ENCODE measurements around the gene TMEM198.

TMEM198 gene

GRCh38 chr2:219520079-219520478 lies 23.7 kb upstream of the TMEM198 start:
- no peaks in the 10 kb centered on the region for H3K9me3 ChIP-seq (ENCODE audit: low read length)
- peaks cover 16% of the 10 kb centered on the region for H3K4me1 ChIP-seq (ENCODE audit: insufficient read depth, low read length)
- H3K36me3 ChIP-seq (ENCODE audit: insufficient read depth, low read length): no peaks in the 10 kb centered on the region
- H3K4me3 ChIP-seq (ENCODE audit: low read depth in 1 of 2, low read length in 2 of 2): no peak overlapping the region
- H3K27ac ChIP-seq (ENCODE audit: low read depth, low read length): no peak overlapping the region
- peaks cover 6 to 17% of the 10 kb centered on the region in 2 donors for H3K27me3 ChIP-seq (ENCODE audit: control insufficient read depth in 1 of 2, insufficient read depth in 2 of 2, low read length in 2 of 2)
- H3K9ac ChIP-seq (ENCODE audit: low read length): no peak overlapping the region

GRCh38 chr2:219521066-219521880 lies 22.6 kb upstream of the TMEM198 start:
- peak overlapping the region; percentile 49 for H3K27ac ChIP-seq (ENCODE audit: low read depth, low read length)

DNA sequence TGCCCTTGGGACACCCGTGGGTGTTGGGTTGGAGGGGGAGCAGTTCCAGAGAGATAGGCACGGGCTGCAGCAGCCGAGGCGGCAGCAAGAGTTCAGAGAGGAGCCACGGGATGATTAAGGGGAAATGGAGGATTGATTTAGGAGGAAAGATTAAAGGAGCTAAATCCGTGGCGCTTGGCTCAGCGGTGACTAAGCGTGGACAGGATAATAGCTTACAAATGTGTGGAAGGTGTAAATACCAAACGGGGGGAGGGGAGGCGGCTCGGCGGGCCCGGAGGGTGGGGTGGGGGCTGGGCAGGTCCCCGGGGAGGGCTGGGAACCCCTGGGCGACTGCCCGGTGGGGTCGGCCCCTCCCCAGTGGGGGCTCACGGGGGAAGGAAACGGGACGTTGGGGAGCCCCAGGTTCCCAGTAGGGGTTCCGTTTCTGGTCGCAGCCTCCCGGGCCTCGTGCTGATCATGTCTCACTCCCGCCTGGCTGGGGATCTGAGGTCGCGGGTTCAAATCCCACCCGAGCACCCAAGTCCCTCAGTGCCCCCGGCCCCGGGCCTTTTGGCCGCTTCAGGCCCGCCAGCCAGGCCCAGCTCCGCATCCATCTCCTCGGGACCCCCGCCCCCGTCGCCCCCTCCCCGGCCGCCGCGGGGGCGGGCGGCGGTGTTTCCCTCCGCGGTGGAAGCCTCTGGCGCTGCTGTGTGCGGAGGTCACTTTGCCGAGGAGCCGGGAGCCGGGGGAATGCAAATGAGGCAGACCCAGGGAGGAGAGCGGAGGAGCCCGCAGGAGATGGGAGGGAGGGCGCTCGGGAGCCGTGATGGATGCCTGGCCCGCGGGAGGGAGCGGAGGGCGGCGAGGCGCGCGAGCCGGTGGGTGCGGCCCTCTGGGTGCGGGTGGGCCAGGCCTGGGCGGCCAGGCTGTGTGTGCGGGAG lies 21.5 kb upstream of the TMEM198 start:
- Histone ChIP-seq H3K4me3 (ENCODE audit: low read depth in 1 of 2, low read length in 2 of 2) (peak overlapping the region; percentile 21 to 23), H3K4me1 (ENCODE audit: insufficient read depth, low read length) (peaks cover 16% of the 10 kb centered on the region), H3K9me3 (ENCODE audit: low read length) (no peaks in the 10 kb centered on the region), H3K9ac (ENCODE audit: low read length) (no peak overlapping the region), H3K27me3 (ENCODE audit: control insufficient read depth in 1 of 2, insufficient read depth in 2 of 2, low read length in 2 of 2) (peaks cover 6 to 17% of the 10 kb centered on the region in 2 donors), H3K27ac (ENCODE audit: low read depth, low read length) (peak overlapping the region; percentile 57), H3K36me3 (ENCODE audit: insufficient read depth, low read length) (no peaks in the 10 kb centered on the region)

More at GRCh38 chr2:219521066-219521880, 22.6 kb upstream of the TMEM198 start:
- H3K9me3 ChIP-seq (ENCODE audit: low read length): no peaks in the 10 kb centered on the region
- no peak overlapping the region for H3K9ac ChIP-seq (ENCODE audit: low read length)
- H3K36me3 ChIP-seq (ENCODE audit: insufficient read depth, low read length): no peaks in the 10 kb centered on the region
- peaks cover 6 to 17% of the 10 kb centered on the region in 2 donors for H3K27me3 ChIP-seq (ENCODE audit: control insufficient read depth in 1 of 2, insufficient read depth in 2 of 2, low read length in 2 of 2)
- H3K4me1 ChIP-seq (ENCODE audit: insufficient read depth, low read length): peaks cover 16% of the 10 kb centered on the region
- no peak overlapping the region for H3K4me3 ChIP-seq (ENCODE audit: low read depth in 1 of 2, low read length in 2 of 2)

DNA sequence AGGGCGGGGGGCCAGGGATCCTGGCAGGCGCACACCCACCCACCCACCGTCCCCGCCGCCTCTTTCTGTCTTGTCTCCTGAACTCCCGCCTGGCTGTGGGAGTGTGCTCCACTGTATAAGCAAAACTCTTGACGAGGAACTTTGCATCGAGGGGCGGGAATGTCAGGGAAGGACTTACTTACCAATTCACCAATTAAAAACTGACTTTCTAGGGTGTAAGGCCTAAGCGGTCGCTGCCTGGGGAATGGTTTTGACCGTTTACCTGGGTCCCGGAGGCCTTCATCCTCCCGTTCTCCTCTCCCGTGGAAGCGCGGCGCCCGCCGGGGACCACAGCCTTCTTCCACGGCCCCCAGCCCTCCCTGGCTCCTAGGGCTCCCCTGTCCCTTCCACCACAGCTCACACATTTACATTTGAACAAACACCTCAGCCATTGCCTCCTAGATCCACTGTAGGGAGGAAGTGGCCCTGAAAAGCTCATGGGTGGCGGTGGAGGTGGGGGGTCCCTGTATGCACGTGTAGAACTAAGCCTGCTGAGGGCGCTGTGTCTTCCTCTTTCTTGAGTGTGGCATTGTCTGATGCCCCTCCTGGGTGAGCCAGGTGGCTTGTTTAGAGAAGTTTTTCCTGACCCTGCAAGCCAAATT lies 20.7 kb upstream of the TMEM198 start:
- peaks cover 6 to 17% of the 10 kb centered on the region in 2 donors for H3K27me3 ChIP-seq (ENCODE audit: control insufficient read depth in 1 of 2, insufficient read depth in 2 of 2, low read length in 2 of 2)
- H3K9me3 ChIP-seq (ENCODE audit: low read length): no peaks in the 10 kb centered on the region
- H3K27ac ChIP-seq (ENCODE audit: low read depth, low read length): peak overlapping the region; percentile 57
- H3K4me3 ChIP-seq (ENCODE audit: low read depth in 1 of 2, low read length in 2 of 2): peak overlapping the region; percentile 21 to 23
- no peak overlapping the region for H3K9ac ChIP-seq (ENCODE audit: low read length)
- peaks cover 16% of the 10 kb centered on the region for H3K4me1 ChIP-seq (ENCODE audit: insufficient read depth, low read length)
- no peaks in the 10 kb centered on the region for H3K36me3 ChIP-seq (ENCODE audit: insufficient read depth, low read length)

GRCh38 chr2:219524817-219525216 lies 19.0 kb upstream of the TMEM198 start:
- Histone ChIP-seq H3K27me3 (ENCODE audit: control insufficient read depth in 1 of 2, insufficient read depth in 2 of 2, low read length in 2 of 2) (peaks cover 14 to 25% of the 10 kb centered on the region in 2 donors), H3K4me1 (ENCODE audit: insufficient read depth, low read length) (peaks cover 18% of the 10 kb centered on the region), H3K27ac (ENCODE audit: low read depth, low read length) (no peak overlapping the region), H3K9ac (ENCODE audit: low read length) (no peak overlapping the region), H3K9me3 (ENCODE audit: low read length) (no peaks in the 10 kb centered on the region), H3K36me3 (ENCODE audit: insufficient read depth, low read length) (no peaks in the 10 kb centered on the region), H3K4me3 (ENCODE audit: low read depth in 1 of 2, low read length in 2 of 2) (no peak overlapping the region)

GRCh38 chr2:219525533-219526232 lies 18.1 kb upstream of the TMEM198 start:
- peaks cover 14 to 25% of the 10 kb centered on the region in 2 donors for H3K27me3 ChIP-seq (ENCODE audit: control insufficient read depth in 1 of 2, insufficient read depth in 2 of 2, low read length in 2 of 2)

GRCh38 chr2:219526320-219527075 lies 17.3 kb upstream of the TMEM198 start:
- Histone ChIP-seq H3K27me3 (ENCODE audit: control insufficient read depth in 1 of 2, insufficient read depth in 2 of 2, low read length in 2 of 2) (peaks cover 14 to 21% of the 10 kb centered on the region in 2 donors), H3K9me3 (ENCODE audit: low read length) (no peaks in the 10 kb centered on the region), H3K4me3 (ENCODE audit: low read depth in 1 of 2, low read length in 2 of 2) (no peak overlapping the region), H3K27ac (ENCODE audit: low read depth, low read length) (no peak overlapping the region), H3K9ac (ENCODE audit: low read length) (no peak overlapping the region), H3K36me3 (ENCODE audit: insufficient read depth, low read length) (no peaks in the 10 kb centered on the region), H3K4me1 (ENCODE audit: insufficient read depth, low read length) (peaks cover 18% of the 10 kb centered on the region)

More at GRCh38 chr2:219525533-219526232, 18.1 kb upstream of the TMEM198 start:
- H3K4me3 ChIP-seq (ENCODE audit: low read depth in 1 of 2, low read length in 2 of 2): no peak overlapping the region
- H3K4me1 ChIP-seq (ENCODE audit: insufficient read depth, low read length): peaks cover 21% of the 10 kb centered on the region
- no peaks in the 10 kb centered on the region for H3K9me3 ChIP-seq (ENCODE audit: low read length)
- no peaks in the 10 kb centered on the region for H3K36me3 ChIP-seq (ENCODE audit: insufficient read depth, low read length)
- H3K9ac ChIP-seq (ENCODE audit: low read length): no peak overlapping the region
- H3K27ac ChIP-seq (ENCODE audit: low read depth, low read length): no peak overlapping the region

DNA sequence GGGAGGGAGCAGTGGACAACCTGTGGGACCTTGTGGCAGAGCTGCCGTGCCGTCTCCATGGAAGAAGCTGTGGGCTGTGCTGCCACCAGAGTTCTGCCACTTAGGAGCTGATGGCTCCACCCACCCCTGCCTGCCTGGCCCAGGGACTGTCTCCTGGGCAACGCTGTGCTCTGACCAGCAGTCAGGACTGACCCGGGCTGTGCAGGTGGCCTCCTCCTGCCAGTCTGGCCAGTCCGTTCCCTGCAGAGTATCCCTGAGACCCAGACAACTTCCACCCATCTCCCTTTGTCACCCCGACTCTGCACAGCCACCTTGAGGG lies 16.8 kb upstream of the TMEM198 start:
- Histone ChIP-seq H3K4me3 (ENCODE audit: low read depth in 1 of 2, low read length in 2 of 2) (no peak overlapping the region), H3K27ac (ENCODE audit: low read depth, low read length) (no peak overlapping the region), H3K27me3 (ENCODE audit: control insufficient read depth in 1 of 2, insufficient read depth in 2 of 2, low read length in 2 of 2) (peaks cover 14 to 19% of the 10 kb centered on the region in 2 donors), H3K9ac (ENCODE audit: low read length) (no peak overlapping the region), H3K4me1 (ENCODE audit: insufficient read depth, low read length) (peaks cover 12% of the 10 kb centered on the region), H3K36me3 (ENCODE audit: insufficient read depth, low read length) (no peaks in the 10 kb centered on the region), H3K9me3 (ENCODE audit: low read length) (no peaks in the 10 kb centered on the region)

GRCh38 chr2:219527472-219527871 lies 16.4 kb upstream of the TMEM198 start:
- Histone ChIP-seq H3K27ac (ENCODE audit: low read depth, low read length) (no peak overlapping the region), H3K36me3 (ENCODE audit: insufficient read depth, low read length) (no peaks in the 10 kb centered on the region), H3K9ac (ENCODE audit: low read length) (no peak overlapping the region), H3K4me3 (ENCODE audit: low read depth in 1 of 2, low read length in 2 of 2) (no peak overlapping the region), H3K4me1 (ENCODE audit: insufficient read depth, low read length) (peaks cover 12% of the 10 kb centered on the region), H3K27me3 (ENCODE audit: control insufficient read depth in 1 of 2, insufficient read depth in 2 of 2, low read length in 2 of 2) (peaks cover 14 to 17% of the 10 kb centered on the region in 2 donors), H3K9me3 (ENCODE audit: low read length) (no peaks in the 10 kb centered on the region)

Measured in muscle layer of colon (tissue), 2 donors.